A549 (cell line): ENCODE measurements around the gene PRMT7. TPM values are rescaled to one million over a fixed set of nuclear protein-coding genes. Genes with fewer than 3 reads are reported as not detected.

Experiments used
- ATAC-seq, 2 experiments: fragments of 200-7000 bp in 1 of 2; fragments of >200 bp in 1 of 2; cut with Nextera tagmentation in 1 of 2; cut with Tn5 transposase in 1 of 2; 3 replicates each; pipeline versions ENCODE4 v1.8.0 to v1.9.1; 2018 to 2020; ENCODE audit warnings: mild to moderate bottlenecking in 1 of 2, moderate library complexity in 1 of 2
- CTCF ChIA-PET: fragments of 300-600 bp; sonication (Branson Sonifier 250); formaldehyde crosslinking; extraction: SDS; loops from one replicate; lab custom pipeline; 2021; ENCODE audit warnings: antibody characterized with exemption, inconsistent platforms; lab: Yijun Ruan, JAX
- POLR2A ChIA-PET: fragments of 350-600 bp; formaldehyde crosslinking; extraction: SDS; loops from one replicate; lab custom pipeline; 2021; ENCODE audit warnings: antibody characterized with exemption, inconsistent platforms; lab: Yijun Ruan, JAX
- DNase-seq, 2 experiments: peaks; one replicate each; pipeline versions ENCODE4 v3.0.0 to v3.0.0-alpha.2; 2011 to 2016; ENCODE audit warnings: low read depth in 1 of 2, low spot score in 1 of 2
- FAIRE-seq: peaks from 2 replicates; lab custom pipeline; 2011; peaks lifted over from hg19 to GRCh38; lab: Jason Lieb, UNC
- H3K27ac ChIP-seq, 2 experiments: fragments of >200 bp; sonication (Bioruptor Twin); formaldehyde crosslinking; 3 replicates each; pipeline ENCODE4 v1.5.1; 2016 to 2017
- H3K4me1 ChIP-seq: fragments of >200 bp; sonication (Bioruptor Twin); formaldehyde crosslinking; 3 replicates; pipeline ENCODE4 v1.6.1; 2016
- H3K4me2 ChIP-seq: fragments of >200 bp; sonication (Bioruptor Twin); formaldehyde crosslinking; 3 replicates; pipeline ENCODE4 v1.6.1; 2016
- H3K4me3 ChIP-seq: fragments of >200 bp; sonication (Bioruptor Twin); formaldehyde crosslinking; 3 replicates; pipeline ENCODE4 v1.5.1; 2016
- H3K9me3 ChIP-seq: fragments of >200 bp; sonication (Bioruptor Twin); formaldehyde crosslinking; 3 replicates; pipeline ENCODE4 v1.6.1; 2016
- ATOH8 ChIP-seq: fragments of 250-450 bp; sonication (Bioruptor Pico); IDR thresholded peaks from 2 replicates; pipeline ENCODE4 v1.5.0; 2020; ENCODE audit warnings: low read depth, mild to moderate bottlenecking, moderate library complexity
- BCL3 ChIP-seq: fragments of >200 bp; sonication (Bioruptor Twin); formaldehyde crosslinking; IDR thresholded peaks from 3 replicates; pipeline ENCODE4 v1.6.1; 2016
- CBX8 ChIP-seq: fragments of 200-600 bp; sonication (generic); IDR thresholded peaks from 2 replicates; pipeline ENCODE4 v1.6.1; 2016
- CHD4 ChIP-seq: fragments of 200-600 bp; sonication (generic); IDR thresholded peaks from 2 replicates; pipeline ENCODE4 v1.6.1; 2016; ENCODE audit warnings: antibody characterized with exemption, mild to moderate bottlenecking, borderline replicate concordance
- EHMT2 ChIP-seq: fragments of 200-600 bp; sonication (generic); IDR thresholded peaks from 2 replicates; pipeline ENCODE4 v1.6.1; 2016; ENCODE audit warnings: antibody characterized with exemption, low read depth, mild to moderate bottlenecking, moderate library complexity
- ELK1 ChIP-seq: fragments of 150-350 bp; IDR thresholded peaks from 2 replicates; pipeline ENCODE4 v1.6.1; 2014; ENCODE audit warnings: low read depth, mild to moderate bottlenecking, low read length
- EP300 ChIP-seq, 2 experiments: fragments of >200 bp; sonication (Bioruptor Twin); formaldehyde crosslinking; IDR thresholded peaks; 2 replicates in 1 of 2; 3 replicates in 1 of 2; pipeline ENCODE4 v1.6.1; 2016 to 2017
- ESRRA ChIP-seq: fragments of 150-350 bp; IDR thresholded peaks from 2 replicates; pipeline ENCODE4 v1.6.1; 2014; ENCODE audit warnings: mild to moderate bottlenecking, low read length, borderline replicate concordance
- FOXS1 ChIP-seq: fragments of 250-450 bp; sonication (Bioruptor Pico); IDR thresholded peaks from 2 replicates; pipeline ENCODE4 v1.5.0; 2020; ENCODE audit warnings: mild to moderate bottlenecking, moderate library complexity
- HDAC2 ChIP-seq: fragments of 200-600 bp; sonication (generic); IDR thresholded peaks from 2 replicates; pipeline ENCODE4 v1.6.1; 2016
- HEYL ChIP-seq: fragments of 250-450 bp; sonication (Bioruptor Pico); IDR thresholded peaks from 2 replicates; pipeline ENCODE4 v1.8.0; 2021; ENCODE audit warnings: mild to moderate bottlenecking, moderate library complexity
- HMGXB4 ChIP-seq: fragments of 250-450 bp; sonication (Bioruptor Pico); IDR thresholded peaks from 2 replicates; pipeline ENCODE4 v1.5.0; 2021; ENCODE audit warnings: mild to moderate bottlenecking, moderate library complexity, borderline replicate concordance
- HOXB5 ChIP-seq: fragments of 250-450 bp; sonication (Bioruptor Pico); IDR thresholded peaks from 2 replicates; pipeline ENCODE4 v1.5.0; 2020; ENCODE audit warnings: mild to moderate bottlenecking, moderate library complexity
- JUN ChIP-seq, 2 experiments: fragments of >200 bp; sonication (Bioruptor Twin); formaldehyde crosslinking; IDR thresholded peaks; 2 replicates in 1 of 2; 3 replicates in 1 of 2; pipeline ENCODE4 v1.6.1; 2016 to 2017
- JUNB ChIP-seq: fragments of >200 bp; sonication (Bioruptor Twin); formaldehyde crosslinking; IDR thresholded peaks from 2 replicates; pipeline ENCODE4 v1.6.1; 2016
- KDM1A ChIP-seq: fragments of 200-600 bp; sonication (generic); IDR thresholded peaks from 2 replicates; pipeline ENCODE4 v1.6.1; 2016; ENCODE audit warnings: low read depth, mild to moderate bottlenecking
- KDM5A ChIP-seq: fragments of 200-600 bp; sonication (generic); IDR thresholded peaks from 2 replicates; pipeline ENCODE4 v1.6.1; 2016; ENCODE audit warnings: antibody characterized with exemption, mild to moderate bottlenecking
- MAZ ChIP-seq: fragments of 150-350 bp; IDR thresholded peaks from 2 replicates; pipeline ENCODE4 v1.6.1; 2014; ENCODE audit warnings: antibody characterized with exemption, low read depth, low read length, borderline replicate concordance
- MYC ChIP-seq: IDR thresholded peaks from 2 replicates; pipeline ENCODE4 v1.6.1; 2012; ENCODE audit warnings: mild to moderate bottlenecking, inconsistent platforms, low read length, improper control_type of control experiment, borderline replicate concordance
- NFE2L2 ChIP-seq: fragments of 150-350 bp; conservative IDR thresholded peaks from 2 replicates; pipeline ENCODE4 v1.6.1; 2014; ENCODE audit warnings: low read length
- PHF8 ChIP-seq: fragments of 200-600 bp; sonication (generic); IDR thresholded peaks from 2 replicates; pipeline ENCODE4 v1.6.1; 2016; ENCODE audit warnings: low read depth, mild to moderate bottlenecking, antibody characterized with exemption, moderate library complexity, borderline replicate concordance
- POLR2A ChIP-seq: IDR thresholded peaks from 2 replicates; pipeline ENCODE4 v1.6.1; 2012; ENCODE audit warnings: mild to moderate bottlenecking, low read length
- POLR2AphosphoS2 ChIP-seq: conservative IDR thresholded peaks from 2 replicates; pipeline ENCODE4 v1.6.1; 2012; ENCODE audit warnings: low read length, improper control_type of control experiment, inconsistent platforms
- RARB ChIP-seq: fragments of 250-450 bp; sonication (Bioruptor Pico); IDR thresholded peaks from 2 replicates; pipeline ENCODE4 v1.8.0; 2021; ENCODE audit warnings: mild to moderate bottlenecking, moderate library complexity
- REST ChIP-seq: fragments of 200-600 bp; sonication (generic); IDR thresholded peaks from 2 replicates; pipeline ENCODE4 v1.6.1; 2016; ENCODE audit warnings: antibody characterized with exemption, mild to moderate bottlenecking, moderate library complexity
- RFX5 ChIP-seq: fragments of 450-650 bp; IDR thresholded peaks from 2 replicates; pipeline ENCODE4 v1.7.1; 2014; ENCODE audit warnings: antibody characterized with exemption, mild to moderate bottlenecking, moderate library complexity
- SMC3 ChIP-seq: fragments of >200 bp; sonication (Bioruptor Twin); formaldehyde crosslinking; IDR thresholded peaks from 3 replicates; pipeline ENCODE4 v1.6.1; 2018; ENCODE audit warnings: inconsistent platforms
- TP53 ChIP-seq: fragments of 250-450 bp; sonication (Bioruptor Pico); IDR thresholded peaks from 2 replicates; pipeline ENCODE4 v1.5.0; 2021; ENCODE audit warnings: mild to moderate bottlenecking, moderate library complexity
- USF2 ChIP-seq: fragments of 450-650 bp; IDR thresholded peaks from 2 replicates; pipeline ENCODE4 v1.6.1; 2014; ENCODE audit warnings: antibody characterized with exemption
- ZNF302 ChIP-seq: fragments of 250-450 bp; sonication (Bioruptor Pico); IDR thresholded peaks from 2 replicates; pipeline ENCODE4 v1.9.0; 2021; ENCODE audit warnings: inconsistent platforms, mild to moderate bottlenecking, moderate library complexity
- WGBS: methylation state at CpG from one replicate; pipeline ENCODE4 v1.1.6; 2017; ENCODE audit errors: missing lambda C conversion rate; 5-methylcytosine and 5-hydroxymethylcytosine counted together
- polyA plus RNA-seq, 4 experiments: library from polyadenylated mRNA; depleted of rRNA in 3 of 4; stranded (reverse); fragments of >200 nt; fragmentation: RNase III in 1 of 4; extraction: RNeasy Plus Mini Kit Qiagen cat#74134 plus additional on column Dnase treatment in 1 of 4; gene quantifications; 2 replicates in 3 of 4; 3 replicates in 1 of 4; pipeline ENCODE4 v1.2.3, GENCODE V29; 2011 to 2017

Gene PRMT7
- polyA plus RNA-seq, 2 of the 4 experiments (the other 2 are of a cell fraction), result 37.1 to 44.7 TPM

DNA sequence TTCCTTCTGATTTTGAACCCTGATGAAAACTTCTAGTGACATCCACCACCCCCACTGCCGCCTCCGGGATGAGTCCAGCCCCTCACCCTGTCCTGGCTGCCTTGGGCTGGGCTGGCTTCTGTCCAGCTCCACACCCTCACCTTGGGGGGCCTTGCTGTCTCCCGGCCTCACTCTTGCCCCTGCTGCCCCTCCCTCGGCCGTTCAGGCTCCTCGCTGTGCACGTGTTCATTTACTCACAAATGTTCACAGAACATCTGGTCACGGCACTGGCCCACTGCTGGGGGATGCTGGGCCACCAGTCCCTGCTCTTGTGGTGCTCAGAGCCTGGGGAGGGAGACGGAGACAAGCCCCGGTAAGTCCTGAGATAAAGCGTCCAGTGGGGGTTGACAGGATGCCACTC, 40.6 kb downstream of the PRMT7 start:
- CTCF ChIA-PET, result interaction anchor here (1.0 kb wide), 1 partner anchor 14 kb away, joined by 3 read pairs; no protein-coding TSS in a partner anchor
- ATAC-seq, result no peak
- no peak for FAIRE-seq
- Histone ChIP-seq H3K4me3 (no peak overlapping the region), H3K9me3 (no peaks in the 10 kb centered on the region), H3K4me2 (no peak overlapping the region), H3K27ac (no peak overlapping the region), H3K4me1 (no peaks in the 10 kb centered on the region)
- DNase-seq, result no peak
- TF ChIP-seq EP300 (IDR thresholded peaks at IDR 0.05), result no peak
- TF ChIP-seq RFX5, result no peak
- no peak for TF ChIP-seq POLR2AphosphoS2
- no peak for TF ChIP-seq CHD4
- no peak for TF ChIP-seq HDAC2
- TF ChIP-seq BCL3, result no peak
- TF ChIP-seq SMC3, result no peak
- no peak for TF ChIP-seq JUNB
- TF ChIP-seq HMGXB4 (CRISPR knock-in tag), result no peak
- no peak for TF ChIP-seq CBX8
- TF ChIP-seq RARB, result no peak
- no peak for TF ChIP-seq ZNF302 (CRISPR knock-in tag)
- TF ChIP-seq TP53 (CRISPR knock-in tag), result no peak
- TF ChIP-seq PHF8, result no peak
- no peak for TF ChIP-seq HEYL
- TF ChIP-seq ELK1, result no peak
- TF ChIP-seq KDM5A, result no peak
- no peak for TF ChIP-seq ESRRA
- no peak for TF ChIP-seq POLR2A
- no peak for TF ChIP-seq KDM1A
- WGBS, result 95% methylated on average over 11 of the region's 11 CpGs
- POLR2A ChIA-PET, result no interaction called here

- no peak for ATAC-seq
- Histone ChIP-seq H3K9me3 (no peaks in the 10 kb centered on the region), H3K4me1 (no peaks in the 10 kb centered on the region), H3K27ac (no peak overlapping the region), H3K4me3 (no peak overlapping the region), H3K4me2 (no peak overlapping the region)
- FAIRE-seq, result no peak
- CTCF ChIA-PET, result interaction anchor here (1.0 kb wide), 1 partner anchor 15 kb away, joined by 3 read pairs; no protein-coding TSS in a partner anchor
- POLR2A ChIA-PET, result no interaction called here
- 83% methylated on average over 8 of the region's 11 CpGs for WGBS
- DNase-seq, result no peak
- TF ChIP-seq JUN (IDR thresholded peaks at IDR 0.05) (no peak), HOXB5 (CRISPR knock-in tag) (no peak), ATOH8 (CRISPR knock-in tag) (no peak), REST (no peak), ZNF302 (CRISPR knock-in tag) (no peak), MAZ (no peak), POLR2AphosphoS2 (no peak), MYC (no peak), NFE2L2 (no peak), FOXS1 (CRISPR knock-in tag) (no peak), USF2 (no peak), EHMT2 (no peak)
These were observed 41.2 kb downstream of the PRMT7 start for GRCh38 chr16:68351991-68352431.
